Stimulated activated CD4-positive, alpha-beta T cell treated with anti-CD3 and anti-CD28 coated beads, Interleukin-4, amount 100 ng/mL, for 1 hour (primary cell): ENCODE results near the gene PLD1.
"Not testable (repeated sequence)": the region's sequence is repeated elsewhere in the genome, so short reads cannot be mapped to it uniquely, and the experiment has no call there.

ENCODE experiments used
- DNase-seq: peaks from one replicate; pipeline ENCODE4 v3.0.0-alpha.2; 2020

The PLD1 gene

GRCh38 chr3:171736556-171736955, 73.7 kb downstream of the PLD1 start:
- DNase-seq, result no peak

- no peak for DNase-seq
Observed at GRCh38 chr3:171733561-171733960, 76.7 kb downstream of the PLD1 start.

GRCh38 chr3:171732756-171733155, 77.5 kb downstream of the PLD1 start:
- no peak for DNase-seq

- no peak for DNase-seq
Observed at GRCh38 chr3:171731691-171732090, 78.6 kb downstream of the PLD1 start.

- no peak for DNase-seq
Observed at GRCh38 chr3:171729452-171730334, 80.6 kb downstream of the PLD1 start.

GRCh38 chr3:171727288-171727687, 83.0 kb downstream of the PLD1 start:
- no peak for DNase-seq

- no peak for DNase-seq
Observed at GRCh38 chr3:171718493-171719185, 91.6 kb downstream of the PLD1 start.

GRCh38 chr3:171715155-171715554, 95.1 kb downstream of the PLD1 start:
- no peak for DNase-seq

- no peak for DNase-seq
Observed at GRCh38 chr3:171712171-171712938, 97.9 kb downstream of the PLD1 start.

- no peak for DNase-seq
Observed at GRCh38 chr3:171711461-171712170, 98.7 kb downstream of the PLD1 start.

- DNase-seq, result no peak
Observed at GRCh38 chr3:171710359-171710758, 99.9 kb downstream of the PLD1 start.

GRCh38 chr3:171704814-171705213, 105.5 kb downstream of the PLD1 start:
- DNase-seq, result no peak

- DNase-seq, result no peak
Observed at GRCh38 chr3:171704002-171704401, 106.3 kb downstream of the PLD1 start.

- DNase-seq, result no peak
Observed at GRCh38 chr3:171703144-171703543, 107.1 kb downstream of the PLD1 start.

GRCh38 chr3:171700653-171701052, 109.6 kb downstream of the PLD1 start:
- no peak for DNase-seq

GRCh38 chr3:171700157-171700556, 110.1 kb downstream of the PLD1 start:
- DNase-seq, result no peak

- no peak for DNase-seq
Observed at GRCh38 chr3:171699601-171700000, 110.7 kb downstream of the PLD1 start.

- no peak for DNase-seq
Observed at GRCh38 chr3:171696805-171697204, 113.5 kb downstream of the PLD1 start.

GRCh38 chr3:171695426-171695825, 114.9 kb downstream of the PLD1 start:
- no peak for DNase-seq

GRCh38 chr3:171694888-171695287, 115.4 kb downstream of the PLD1 start:
- DNase-seq, result no peak

GRCh38 chr3:171692551-171692950, 117.7 kb downstream of the PLD1 start:
- DNase-seq, result not testable (repeated sequence)

GRCh38 chr3:171691485-171691884, 118.8 kb downstream of the PLD1 start:
- no peak for DNase-seq

GRCh38 chr3:171690281-171690680, 120.0 kb downstream of the PLD1 start:
- DNase-seq, result no peak
